Measurements from ENCODE around the gene ECM1.

- TF ChIP-seq POLR2A (IDR thresholded peaks at IDR 0.05; ENCODE audit: low read depth, low read length), result no peak
- no peak for TF ChIP-seq TAF1 (IDR thresholded peaks at IDR 0.05; ENCODE audit: borderline replicate concordance, low read depth, low read length)
Measured at GRCh38 chr1:150552128-150552910, 44.4 kb downstream of the ECM1 start.

Measured in GM12892 (cell line).